Neutrophil (primary cell): ENCODE measurements around the gene MYO18A.

Experiments
- H3K27ac ChIP-seq: fragments of 200-600 bp; sonication (generic); 2 replicates; pipeline ENCODE4 v1.5.1; 2016; ENCODE audit warnings: mild to moderate bottlenecking, moderate library complexity
- H3K27me3 ChIP-seq: fragments of 200-600 bp; sonication (generic); 2 replicates; pipeline ENCODE4 v1.6.0; 2016; ENCODE audit warnings: mild to moderate bottlenecking
- H3K36me3 ChIP-seq: fragments of 200-600 bp; sonication (generic); 2 replicates; pipeline ENCODE4 v1.5.1; 2017
- H3K4me1 ChIP-seq, 2 experiments: fragments of 200-600 bp in 1 of 2; sonication (generic) in 1 of 2; 1 replicate in 1 of 2; 2 replicates in 1 of 2; pipeline versions ENCODE4 v1.5.1 to v1.6.1; 2013 to 2016; ENCODE audit warnings: low read depth in 1 of 2, low read length in 1 of 2, mild to moderate bottlenecking in 1 of 2, moderate library complexity in 1 of 2; ENCODE audit not compliant: control insufficient read depth in 1 of 2, insufficient read depth in 1 of 2
- H3K4me3 ChIP-seq, 2 experiments: fragments of 200-600 bp in 1 of 2; sonication (generic) in 1 of 2; 1 replicate in 1 of 2; 2 replicates in 1 of 2; pipeline ENCODE4 v1.5.1; 2013 to 2016; ENCODE audit warnings: low read depth in 1 of 2, low read length in 1 of 2, mild to moderate bottlenecking in 1 of 2, moderate library complexity in 1 of 2
- H3K9me3 ChIP-seq: fragments of 200-600 bp; sonication (generic); 2 replicates; pipeline ENCODE4 v1.5.1; 2016
- CTCF ChIP-seq: fragments of 200-600 bp; sonication (generic); IDR thresholded peaks from 2 replicates; pipeline ENCODE4 v1.5.1; 2016; ENCODE audit warnings: antibody characterized with exemption

The MYO18A gene

GRCh38 chr17:29041571-29041970, 138.6 kb downstream of the MYO18A start:
- Histone ChIP-seq H3K36me3 (no peaks in the 10 kb centered on the region), H3K9me3 (no peaks in the 10 kb centered on the region), H3K4me1 (no peaks in the 10 kb centered on the region), H3K27ac (no peak overlapping the region), H3K27me3 (peaks cover 30% of the 10 kb centered on the region), H3K4me3 (no peak overlapping the region)
- TF ChIP-seq CTCF: no peak

GRCh38 chr17:29041091-29041490, 139.1 kb downstream of the MYO18A start:
- Histone ChIP-seq H3K4me3 (no peak overlapping the region), H3K27me3 (peaks cover 31% of the 10 kb centered on the region), H3K27ac (no peak overlapping the region), H3K36me3 (no peaks in the 10 kb centered on the region), H3K9me3 (no peaks in the 10 kb centered on the region), H3K4me1 (no peaks in the 10 kb centered on the region)
- TF ChIP-seq CTCF: no peak

GRCh38 chr17:29039764-29040598, 140.2 kb downstream of the MYO18A start:
- H3K4me1 ChIP-seq: no peaks in the 10 kb centered on the region
- no peaks in the 10 kb centered on the region for H3K9me3 ChIP-seq
- no peak overlapping the region for H3K4me3 ChIP-seq
- H3K36me3 ChIP-seq: no peaks in the 10 kb centered on the region
- TF ChIP-seq CTCF: no peak
- H3K27ac ChIP-seq: no peak overlapping the region
- peaks cover 42% of the 10 kb centered on the region for H3K27me3 ChIP-seq

- Histone ChIP-seq H3K27me3 (peaks cover 46% of the 10 kb centered on the region), H3K4me1 (no peaks in the 10 kb centered on the region), H3K27ac (no peak overlapping the region), H3K4me3 (no peak overlapping the region), H3K36me3 (no peaks in the 10 kb centered on the region), H3K9me3 (no peaks in the 10 kb centered on the region)
- TF ChIP-seq CTCF: no peak
Measured at GRCh38 chr17:29038085-29038795, 142.0 kb downstream of the MYO18A start.

GRCh38 chr17:29037739-29038084, 142.5 kb downstream of the MYO18A start:
- no peak overlapping the region for H3K27ac ChIP-seq
- H3K36me3 ChIP-seq: no peaks in the 10 kb centered on the region
- no peak overlapping the region for H3K4me3 ChIP-seq
- no peaks in the 10 kb centered on the region for H3K9me3 ChIP-seq
- no peak for TF ChIP-seq CTCF
- H3K4me1 ChIP-seq: no peaks in the 10 kb centered on the region
- peaks cover 51% of the 10 kb centered on the region for H3K27me3 ChIP-seq
